GM21717 (cell line): ENCODE results near the gene LINGO3.

Source experiments
- ATAC-seq: cut with Tn5 transposase; IDR thresholded peaks from one replicate; pipeline ENCODE4 v1.9.1; 2021; ENCODE audit warnings: mild to moderate bottlenecking, moderate library complexity; ENCODE audit not compliant: unreplicated experiment

The LINGO3 gene

GRCh38 chr19:2269244-2270156 lies 38.5 kb downstream of the LINGO3 start:
- ATAC-seq, result peak; percentile 43

- ATAC-seq, result no peak
These were observed 39.1 kb downstream of the LINGO3 start for GRCh38 chr19:2268861-2269243.

DNA sequence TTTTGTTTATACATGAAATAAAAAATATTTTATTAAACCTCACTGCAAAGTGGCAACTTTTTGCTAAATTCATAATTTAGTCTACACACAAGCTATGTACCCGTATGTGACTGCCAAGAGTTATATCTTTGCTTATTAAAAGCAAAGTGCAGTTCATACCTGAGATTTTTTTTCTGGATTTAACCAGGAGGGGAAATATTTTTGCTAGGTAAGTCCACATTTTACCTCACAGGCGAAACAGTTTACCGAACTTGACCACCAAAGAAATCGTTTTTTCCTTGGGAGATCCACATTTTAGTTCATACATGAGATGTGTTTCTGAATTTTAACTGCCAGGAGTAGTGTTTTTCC lies 39.5 kb downstream of the LINGO3 start:
- no peak for ATAC-seq

GRCh38 chr19:2266183-2266993 lies 41.6 kb downstream of the LINGO3 start:
- no peak for ATAC-seq

- ATAC-seq, result no peak
These were observed 46.3 kb downstream of the LINGO3 start for GRCh38 chr19:2261438-2262172.

DNA sequence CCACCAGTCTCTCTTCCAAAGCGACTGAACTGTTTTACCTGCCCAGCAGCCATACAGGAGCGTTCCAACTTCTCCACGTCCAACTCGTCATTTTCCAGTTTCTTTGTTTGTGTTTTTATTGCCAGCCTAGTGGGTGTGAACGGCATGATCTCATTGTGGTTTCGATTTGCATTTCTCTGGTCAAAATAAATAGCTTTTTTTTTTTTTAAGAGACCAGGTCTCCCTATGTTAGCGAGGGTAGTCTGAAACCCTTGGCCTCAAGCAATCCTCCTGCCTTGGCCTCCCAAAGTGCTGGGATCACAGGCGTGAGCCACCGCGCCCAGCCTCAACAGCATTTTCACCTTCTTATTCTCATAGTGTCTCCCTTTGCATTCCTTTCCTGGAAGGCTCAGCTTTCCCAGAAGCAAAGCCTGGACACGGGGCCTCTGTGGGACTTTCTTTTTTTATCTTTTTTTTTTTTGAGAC lies 47.6 kb downstream of the LINGO3 start:
- no peak for ATAC-seq

DNA sequence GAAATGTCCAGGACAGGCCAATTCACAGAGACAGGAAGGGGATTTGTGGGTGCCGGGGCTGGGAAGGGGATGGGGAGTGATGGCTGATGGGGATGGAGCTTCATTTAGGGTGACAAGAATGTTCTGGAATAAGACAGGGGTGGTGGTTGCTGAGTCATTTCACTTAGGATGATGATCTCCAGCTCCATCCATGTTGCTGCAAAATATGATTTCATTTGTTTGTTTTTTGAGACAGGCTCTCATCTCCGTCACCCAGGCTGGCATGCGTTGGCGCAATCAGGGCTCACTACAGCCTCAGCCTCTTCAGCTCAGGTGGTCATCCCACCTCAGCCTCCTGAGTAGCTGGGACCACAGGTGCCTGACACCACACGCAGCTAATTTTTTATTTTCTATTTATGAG lies 48.6 kb downstream of the LINGO3 start:
- ATAC-seq, result no peak
